NCI-H2171 (cell line): ENCODE results near the gene BCAN.

Source experiments
- DNase-seq: peaks from one replicate; lab custom pipeline; 2025; lab: John Stamatoyannopoulos, UW

BCAN gene

DNA sequence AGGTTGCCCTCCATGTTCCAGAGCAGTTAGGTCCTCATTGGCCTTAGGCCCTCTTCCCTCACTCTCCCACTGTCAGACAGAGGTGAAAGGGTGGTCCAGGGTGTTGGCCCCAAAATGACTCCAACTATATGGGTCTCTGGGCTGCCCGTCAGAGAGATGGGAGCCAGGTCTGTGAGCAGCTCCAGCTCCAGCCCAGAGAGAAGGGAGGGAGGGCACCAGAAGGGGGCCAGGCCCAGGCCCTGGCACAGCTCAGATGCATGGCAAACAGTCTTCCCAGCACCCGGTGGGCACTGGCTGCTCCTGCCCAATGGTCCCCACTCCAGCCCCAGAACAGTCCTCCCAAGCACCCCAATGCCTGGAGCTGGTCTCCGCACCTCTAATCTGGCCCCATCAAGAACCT lies 2.2 kb downstream of the BCAN start:
- no peak for DNase-seq

DNA sequence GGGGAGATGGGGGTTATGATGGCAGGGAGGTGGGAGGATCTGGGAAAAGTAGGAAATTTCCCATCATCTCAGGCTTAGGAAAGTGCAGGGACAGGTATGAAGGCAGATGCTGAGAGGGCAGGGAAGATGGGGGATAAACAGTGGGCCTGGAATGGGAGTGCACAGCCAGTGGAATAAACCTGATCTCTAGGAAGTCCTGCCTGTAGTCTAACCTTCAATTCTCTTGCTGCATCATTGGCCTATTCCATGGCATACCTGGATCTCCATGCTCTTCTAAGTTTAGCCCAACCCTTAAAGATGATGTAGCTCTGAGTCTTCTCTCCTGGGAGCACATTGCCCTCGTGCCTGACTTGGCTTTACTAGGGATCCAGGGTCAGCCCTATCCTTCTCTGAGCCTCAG lies 2.7 kb downstream of the BCAN start:
- DNase-seq: no peak

DNA sequence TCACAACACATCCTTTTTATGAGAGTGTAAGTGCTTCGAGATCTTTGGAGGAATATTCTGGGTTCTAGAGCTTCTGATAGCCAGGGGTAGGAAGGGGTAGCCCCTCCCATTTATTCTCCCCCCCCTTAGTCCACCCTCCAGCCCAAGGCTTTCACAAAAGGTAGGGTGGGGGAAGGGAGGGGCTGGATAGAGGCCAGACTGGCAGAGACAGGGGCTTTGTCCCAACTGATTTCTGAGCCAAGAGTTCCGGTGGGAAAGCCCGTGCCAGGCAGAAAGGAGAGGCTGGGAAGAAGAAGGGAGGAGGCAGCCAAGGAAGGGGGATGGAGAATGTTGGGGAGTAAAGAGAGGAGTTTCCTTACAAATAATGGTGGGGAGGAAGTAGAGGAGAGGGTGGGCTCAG lies 3.1 kb downstream of the BCAN start:
- no peak for DNase-seq

DNA sequence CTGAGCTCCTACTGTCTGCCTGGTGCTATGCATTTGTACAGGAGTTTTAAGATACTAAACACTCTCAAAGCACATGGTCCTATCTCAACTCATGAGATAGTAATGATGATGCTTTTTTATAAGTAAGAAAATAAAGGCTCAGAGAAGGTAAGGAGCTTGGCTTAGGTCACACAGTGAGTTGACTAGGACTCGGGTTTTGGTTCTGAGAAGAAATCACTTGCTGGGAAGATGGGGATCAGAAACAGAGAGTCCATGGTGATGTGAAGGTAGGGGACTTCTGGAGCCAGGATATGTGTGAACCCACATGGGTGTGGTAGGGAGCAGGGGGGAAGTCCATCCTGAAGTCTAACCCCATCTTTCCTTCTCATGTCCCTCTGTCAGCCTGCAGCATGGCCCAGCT lies 3.7 kb downstream of the BCAN start:
- DNase-seq: no peak

DNA sequence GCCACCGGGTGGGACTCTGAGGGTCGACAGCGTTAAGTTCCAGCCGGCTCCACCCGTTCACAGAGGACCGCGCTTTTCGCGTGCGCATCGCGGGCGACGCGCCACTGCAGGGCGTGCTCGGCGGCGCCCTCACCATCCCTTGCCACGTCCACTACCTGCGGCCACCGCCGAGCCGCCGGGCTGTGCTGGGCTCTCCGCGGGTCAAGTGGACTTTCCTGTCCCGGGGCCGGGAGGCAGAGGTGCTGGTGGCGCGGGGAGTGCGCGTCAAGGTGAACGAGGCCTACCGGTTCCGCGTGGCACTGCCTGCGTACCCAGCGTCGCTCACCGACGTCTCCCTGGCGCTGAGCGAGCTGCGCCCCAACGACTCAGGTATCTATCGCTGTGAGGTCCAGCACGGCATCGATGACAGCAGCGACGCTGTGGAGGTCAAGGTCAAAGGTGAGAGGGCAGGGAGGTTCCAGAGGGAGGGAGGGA lies 4.9 kb downstream of the BCAN start:
- no peak for DNase-seq

DNA sequence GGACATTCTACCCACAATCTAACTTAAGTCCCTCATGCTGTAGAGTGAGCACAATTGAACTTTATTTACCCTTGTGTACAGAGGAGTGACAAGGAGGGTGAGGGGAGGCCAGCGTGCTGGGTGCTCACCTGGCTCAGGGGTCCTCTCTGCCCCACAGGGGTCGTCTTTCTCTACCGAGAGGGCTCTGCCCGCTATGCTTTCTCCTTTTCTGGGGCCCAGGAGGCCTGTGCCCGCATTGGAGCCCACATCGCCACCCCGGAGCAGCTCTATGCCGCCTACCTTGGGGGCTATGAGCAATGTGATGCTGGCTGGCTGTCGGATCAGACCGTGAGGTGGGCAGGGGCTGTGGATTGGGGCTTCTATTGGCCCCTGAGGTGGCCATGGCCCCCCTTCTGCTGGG lies 5.4 kb downstream of the BCAN start:
- no peak for DNase-seq

DNA sequence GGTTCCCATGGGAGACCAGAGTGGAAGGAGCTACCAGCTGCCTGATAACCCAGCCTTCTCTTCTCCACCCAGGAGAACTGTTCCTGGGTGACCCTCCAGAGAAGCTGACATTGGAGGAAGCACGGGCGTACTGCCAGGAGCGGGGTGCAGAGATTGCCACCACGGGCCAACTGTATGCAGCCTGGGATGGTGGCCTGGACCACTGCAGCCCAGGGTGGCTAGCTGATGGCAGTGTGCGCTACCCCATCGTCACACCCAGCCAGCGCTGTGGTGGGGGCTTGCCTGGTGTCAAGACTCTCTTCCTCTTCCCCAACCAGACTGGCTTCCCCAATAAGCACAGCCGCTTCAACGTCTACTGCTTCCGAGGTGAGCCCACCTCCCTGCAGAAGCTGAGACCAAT lies 6.6 kb downstream of the BCAN start:
- DNase-seq: no peak

DNA sequence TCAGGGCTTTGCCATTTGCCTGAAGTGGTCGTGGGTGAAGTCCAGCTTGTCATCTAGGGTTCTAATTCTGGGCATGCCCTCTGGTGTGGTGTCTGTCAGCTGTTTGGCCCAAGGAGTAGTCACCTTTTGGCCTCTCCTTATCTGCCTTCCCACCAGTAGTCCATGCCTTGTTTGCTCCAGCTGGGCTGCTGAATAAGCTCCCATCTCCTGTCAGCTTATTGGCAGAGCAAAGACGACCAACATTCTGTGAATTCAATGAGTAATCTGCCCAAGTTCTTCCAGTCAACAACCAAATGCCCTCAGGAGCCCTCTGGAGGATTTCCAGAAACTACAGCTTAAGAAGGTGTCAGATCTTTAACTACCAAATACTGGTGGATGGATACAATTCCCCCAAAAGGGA lies 7.0 kb downstream of the BCAN start:
- no peak for DNase-seq

DNA sequence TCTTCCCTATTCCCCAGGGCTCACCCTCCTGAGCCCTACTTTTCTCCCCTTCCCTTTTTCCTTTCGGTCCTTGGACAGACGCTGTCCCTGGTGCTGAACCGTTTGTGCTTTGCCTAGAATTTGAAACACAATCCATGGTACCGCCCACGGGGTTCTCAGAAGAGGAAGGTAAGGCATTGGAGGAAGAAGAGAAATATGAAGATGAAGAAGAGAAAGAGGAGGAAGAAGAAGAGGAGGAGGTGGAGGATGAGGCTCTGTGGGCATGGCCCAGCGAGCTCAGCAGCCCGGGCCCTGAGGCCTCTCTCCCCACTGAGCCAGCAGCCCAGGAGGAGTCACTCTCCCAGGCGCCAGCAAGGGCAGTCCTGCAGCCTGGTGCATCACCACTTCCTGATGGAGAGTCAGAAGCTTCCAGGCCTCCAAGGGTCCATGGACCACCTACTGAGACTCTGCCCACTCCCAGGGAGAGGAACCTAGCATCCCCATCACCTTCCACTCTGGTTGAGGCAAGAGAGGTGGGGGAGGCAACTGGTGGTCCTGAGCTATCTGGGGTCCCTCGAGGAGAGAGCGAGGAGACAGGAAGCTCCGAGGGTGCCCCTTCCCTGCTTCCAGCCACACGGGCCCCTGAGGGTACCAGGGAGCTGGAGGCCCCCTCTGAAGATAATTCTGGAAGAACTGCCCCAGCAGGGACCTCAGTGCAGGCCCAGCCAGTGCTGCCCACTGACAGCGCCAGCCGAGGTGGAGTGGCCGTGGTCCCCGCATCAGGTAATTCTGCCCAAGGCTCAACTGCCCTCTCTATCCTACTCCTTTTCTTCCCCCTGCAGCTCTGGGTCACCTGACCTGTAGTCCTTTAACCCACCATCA lies 10.4 kb downstream of the BCAN start:
- DNase-seq: no peak

DNA sequence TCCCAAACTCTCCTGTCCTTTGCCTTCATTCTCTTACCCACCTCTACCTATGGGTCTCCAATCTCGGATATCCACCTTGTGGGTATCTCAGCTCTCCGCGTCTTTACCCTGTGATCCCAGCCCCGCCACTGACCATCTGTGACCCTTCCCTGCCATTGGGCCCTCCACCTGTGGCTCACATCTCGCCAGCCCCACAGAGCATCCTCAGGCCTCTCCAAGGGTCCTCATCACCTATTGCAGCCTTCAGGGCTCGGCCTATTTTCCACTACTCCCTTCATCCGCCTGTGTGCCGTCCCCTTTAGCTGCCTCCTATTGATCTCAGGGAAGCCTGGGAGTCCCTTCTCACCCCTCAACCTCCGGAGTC lies 11.1 kb downstream of the BCAN start:
- DNase-seq: no peak

DNA sequence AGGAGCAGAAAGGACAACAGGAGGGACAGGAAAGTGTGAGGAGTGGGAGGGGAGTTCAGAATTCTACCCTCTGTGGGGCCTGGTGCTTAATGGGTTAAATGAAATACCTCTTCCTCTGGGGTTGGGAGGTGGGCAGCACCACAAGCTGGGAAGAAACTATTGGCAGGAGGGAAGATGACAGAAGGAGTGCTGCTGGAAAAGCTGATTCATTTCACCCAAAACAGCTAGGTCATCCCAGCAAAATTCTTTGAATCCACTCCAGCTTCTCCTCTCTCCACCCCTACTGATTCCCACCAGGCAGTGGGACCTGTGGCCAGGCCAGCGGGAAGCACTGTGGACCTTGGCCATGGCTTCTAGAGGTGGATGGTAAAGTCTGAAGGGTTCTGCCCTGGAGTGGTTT lies 12.8 kb downstream of the BCAN start:
- no peak for DNase-seq

DNA sequence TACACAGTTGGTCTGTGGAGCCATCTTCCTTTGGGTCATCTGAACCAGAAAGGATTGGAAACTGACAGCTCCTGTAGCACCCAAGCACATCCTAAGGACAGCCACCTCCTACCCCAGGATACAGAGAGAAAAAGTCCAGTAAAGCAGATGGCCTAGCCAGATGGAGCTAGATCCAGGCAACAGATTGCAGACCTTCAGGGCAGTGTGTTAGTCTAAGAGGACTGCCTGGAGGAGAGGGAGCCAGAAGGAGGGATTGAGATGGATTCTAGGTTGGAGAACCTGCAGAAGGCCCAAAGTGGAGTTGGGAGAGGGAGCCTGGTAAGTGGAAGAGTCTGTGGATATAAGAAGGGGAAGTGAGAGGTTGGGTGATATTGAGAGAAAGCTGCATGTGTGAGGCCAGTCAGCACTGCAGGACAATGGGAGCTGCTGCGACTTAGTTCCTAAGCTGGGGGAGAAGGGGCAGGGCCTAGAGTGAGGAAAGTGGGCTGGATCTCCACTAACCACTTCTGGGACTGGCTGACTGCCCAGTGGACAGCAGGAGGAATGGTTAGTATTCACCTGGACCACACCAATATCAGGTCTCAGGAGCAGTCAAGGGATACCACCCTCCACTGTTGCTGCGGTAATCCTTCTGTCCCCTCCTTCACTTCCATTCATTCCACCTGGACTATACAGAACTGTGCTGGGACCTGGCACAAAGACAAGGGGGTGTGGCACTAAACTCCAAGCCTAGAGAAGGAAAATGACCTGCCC lies 13.4 kb downstream of the BCAN start:
- DNase-seq: no peak

DNA sequence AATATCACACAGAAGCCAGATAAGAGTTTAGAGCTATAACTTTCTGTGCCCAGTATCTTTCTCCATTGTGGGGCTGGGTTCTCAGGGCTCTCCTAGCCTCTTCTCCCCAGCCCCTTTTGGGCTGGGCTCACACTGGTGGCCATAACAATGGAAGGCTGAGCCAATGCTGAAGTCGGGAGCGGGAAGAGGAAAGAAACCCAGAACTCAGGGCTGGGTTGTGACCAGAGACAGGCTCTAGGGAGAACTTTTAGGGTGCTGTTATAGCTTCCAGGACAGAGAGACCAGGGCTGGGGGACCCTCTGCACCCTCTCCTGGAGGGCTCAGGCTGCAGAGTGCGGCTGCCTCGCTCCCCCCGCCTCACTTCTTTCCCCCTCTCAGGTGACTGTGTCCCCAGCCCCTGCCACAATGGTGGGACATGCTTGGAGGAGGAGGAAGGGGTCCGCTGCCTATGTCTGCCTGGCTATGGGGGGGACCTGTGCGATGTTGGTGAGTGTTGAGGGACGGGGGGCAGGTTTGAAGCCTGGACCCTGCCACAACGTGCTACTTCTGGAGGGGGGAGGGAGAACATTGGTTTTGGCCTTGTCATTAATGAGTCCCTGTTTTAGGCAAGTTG lies 14.1 kb downstream of the BCAN start:
- no peak for DNase-seq

DNA sequence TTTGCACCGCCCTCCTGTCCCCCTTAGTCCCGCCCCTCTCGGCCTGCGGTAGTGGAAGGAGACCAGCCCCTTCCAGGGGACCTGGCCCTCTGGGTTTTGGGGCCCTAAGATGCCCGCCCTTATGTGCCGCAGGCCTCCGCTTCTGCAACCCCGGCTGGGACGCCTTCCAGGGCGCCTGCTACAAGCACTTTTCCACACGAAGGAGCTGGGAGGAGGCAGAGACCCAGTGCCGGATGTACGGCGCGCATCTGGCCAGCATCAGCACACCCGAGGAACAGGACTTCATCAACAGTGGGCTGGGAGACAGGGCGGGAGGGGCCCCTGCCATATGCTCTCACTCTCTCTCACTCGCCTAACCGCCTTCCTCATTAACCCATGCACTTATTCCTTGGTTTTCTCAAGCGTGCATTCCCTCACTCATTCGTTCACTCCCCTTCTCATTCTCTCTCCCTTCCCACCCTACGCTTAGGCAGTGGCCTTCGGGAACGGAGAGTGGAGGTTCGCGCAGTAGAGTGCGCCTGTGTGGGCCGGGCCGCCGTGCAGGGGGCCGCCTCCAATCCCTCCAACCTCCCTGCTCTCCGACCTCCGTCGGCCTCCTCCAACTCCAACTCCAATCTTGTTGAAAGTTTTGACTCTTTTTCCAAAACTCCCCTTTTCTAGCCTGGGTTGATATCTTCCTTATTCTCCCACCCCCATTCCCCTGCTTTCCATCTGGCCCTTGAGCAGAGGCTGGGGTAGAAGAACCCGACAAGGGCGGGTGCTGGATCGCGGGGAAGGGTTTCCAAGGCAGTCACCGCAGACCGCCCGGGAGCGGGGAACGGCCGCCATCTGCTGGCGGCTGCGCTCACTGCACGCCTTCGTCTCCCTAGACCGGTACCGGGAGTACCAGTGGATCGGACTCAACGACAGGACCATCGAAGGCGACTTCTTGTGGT lies 15.2 kb downstream of the BCAN start:
- DNase-seq: peak; percentile 46

DNA sequence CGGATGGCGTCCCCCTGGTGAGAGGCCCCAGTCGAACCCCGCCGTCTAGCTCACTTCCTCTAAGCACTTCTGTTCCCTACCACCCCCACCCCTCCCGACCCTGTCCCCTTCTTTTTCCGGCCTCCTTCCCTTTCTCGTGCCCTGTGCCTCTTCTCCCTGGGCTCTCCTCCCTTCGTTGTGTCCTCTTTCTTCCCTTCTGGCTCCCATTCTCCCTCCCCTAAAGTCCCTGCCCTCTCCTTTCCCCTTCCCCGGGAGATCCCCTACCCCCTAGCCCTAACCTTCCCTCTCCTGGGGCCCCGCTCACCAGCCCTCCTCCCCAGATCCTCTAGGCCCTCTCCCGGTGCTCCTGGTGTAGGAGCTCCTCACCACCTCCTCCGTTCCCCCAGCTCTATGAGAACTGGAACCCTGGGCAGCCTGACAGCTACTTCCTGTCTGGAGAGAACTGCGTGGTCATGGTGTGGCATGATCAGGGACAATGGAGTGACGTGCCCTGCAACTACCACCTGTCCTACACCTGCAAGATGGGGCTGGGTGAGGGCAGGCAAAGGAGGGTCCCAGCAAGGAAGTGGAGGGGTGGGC lies 15.9 kb downstream of the BCAN start:
- DNase-seq: no peak

DNA sequence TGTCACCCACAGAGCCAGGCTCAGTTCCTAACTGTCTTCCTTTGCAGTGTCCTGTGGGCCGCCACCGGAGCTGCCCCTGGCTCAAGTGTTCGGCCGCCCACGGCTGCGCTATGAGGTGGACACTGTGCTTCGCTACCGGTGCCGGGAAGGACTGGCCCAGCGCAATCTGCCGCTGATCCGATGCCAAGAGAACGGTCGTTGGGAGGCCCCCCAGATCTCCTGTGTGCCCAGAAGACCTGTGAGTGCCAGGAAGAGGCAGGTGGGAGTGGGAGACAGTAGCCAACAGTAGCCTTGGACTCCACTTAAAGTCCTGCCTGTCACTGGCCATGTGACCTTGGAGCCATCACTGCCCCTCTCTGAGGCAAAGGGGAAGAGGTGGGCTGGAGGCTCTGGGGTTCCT lies 16.6 kb downstream of the BCAN start:
- no peak for DNase-seq

DNA sequence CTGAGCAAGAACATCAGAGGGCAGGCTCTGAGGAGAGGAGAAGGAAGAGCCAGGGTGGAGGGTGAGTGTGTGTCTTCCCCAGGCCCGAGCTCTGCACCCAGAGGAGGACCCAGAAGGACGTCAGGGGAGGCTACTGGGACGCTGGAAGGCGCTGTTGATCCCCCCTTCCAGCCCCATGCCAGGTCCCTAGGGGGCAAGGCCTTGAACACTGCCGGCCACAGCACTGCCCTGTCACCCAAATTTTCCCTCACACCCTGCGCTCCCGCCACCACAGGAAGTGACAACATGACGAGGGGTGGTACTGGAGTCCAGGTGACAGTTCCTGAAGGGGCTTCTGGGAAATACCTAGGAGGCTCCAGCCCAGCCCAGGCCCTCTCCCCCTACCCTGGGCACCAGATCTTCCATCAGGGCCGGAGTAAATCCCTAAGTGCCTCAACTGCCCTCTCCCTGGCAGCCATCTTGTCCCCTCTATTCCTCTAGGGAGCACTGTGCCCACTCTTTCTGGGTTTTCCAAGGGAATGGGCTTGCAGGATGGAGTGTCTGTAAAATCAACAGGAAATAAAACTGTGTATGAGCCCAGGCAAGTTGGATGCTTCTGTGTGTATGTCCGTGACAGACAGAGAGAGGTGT lies 17.1 kb downstream of the BCAN start:
- no peak for DNase-seq

DNA sequence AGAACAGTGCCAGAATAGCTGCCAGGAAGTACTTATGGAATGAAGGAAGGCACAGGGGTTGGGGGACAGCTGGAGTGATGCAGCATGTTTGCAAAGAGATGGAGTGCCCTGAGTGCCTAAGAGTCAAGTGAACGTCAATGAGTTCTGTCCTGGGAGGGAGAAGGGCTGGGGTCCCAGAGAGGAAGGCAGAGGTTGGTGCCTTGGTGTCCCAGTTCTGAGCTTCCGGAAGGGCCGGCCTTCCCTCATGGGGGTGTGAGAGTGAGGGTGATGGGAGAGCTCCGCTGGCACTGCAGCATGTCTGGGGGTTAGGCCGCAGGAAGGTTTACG lies 17.7 kb downstream of the BCAN start:
- DNase-seq: no peak

DNA sequence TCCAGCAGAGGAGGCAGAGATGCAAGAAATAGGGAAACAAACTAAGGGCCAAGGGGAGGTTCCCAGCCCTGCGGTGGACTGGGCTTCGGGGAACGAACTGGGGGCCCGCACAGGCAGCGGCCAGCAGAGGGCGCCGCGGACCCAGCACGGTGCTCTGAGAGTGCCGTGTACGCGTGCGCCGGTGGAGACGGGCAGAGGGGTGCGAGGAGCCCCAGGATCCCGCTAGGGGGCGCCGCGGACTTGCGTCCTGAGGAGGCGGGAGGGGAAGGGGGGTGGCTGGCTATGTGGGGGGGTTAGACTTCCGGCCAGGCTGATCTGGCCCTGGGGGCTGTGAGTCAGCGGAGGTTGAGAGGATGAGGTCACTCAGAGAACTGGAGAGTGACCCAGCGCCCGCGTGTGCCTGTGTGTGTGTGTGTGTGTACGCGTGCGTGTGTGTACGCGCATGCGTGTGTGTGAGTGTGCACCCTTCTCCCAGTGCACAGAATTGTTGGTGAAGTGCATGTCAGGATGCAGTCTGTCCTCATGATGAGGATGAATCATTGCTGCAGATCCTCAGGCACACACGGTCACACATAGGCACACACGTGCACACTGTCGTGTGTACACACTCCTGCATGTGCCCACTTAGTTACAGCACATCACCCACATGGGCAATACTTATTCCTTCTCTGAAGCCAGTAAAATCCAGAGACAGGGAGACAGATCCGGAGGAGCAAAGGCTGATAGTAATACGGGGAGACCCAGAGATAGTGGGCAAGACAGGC lies 18.3 kb downstream of the BCAN start:
- peak; percentile 88 for DNase-seq

DNA sequence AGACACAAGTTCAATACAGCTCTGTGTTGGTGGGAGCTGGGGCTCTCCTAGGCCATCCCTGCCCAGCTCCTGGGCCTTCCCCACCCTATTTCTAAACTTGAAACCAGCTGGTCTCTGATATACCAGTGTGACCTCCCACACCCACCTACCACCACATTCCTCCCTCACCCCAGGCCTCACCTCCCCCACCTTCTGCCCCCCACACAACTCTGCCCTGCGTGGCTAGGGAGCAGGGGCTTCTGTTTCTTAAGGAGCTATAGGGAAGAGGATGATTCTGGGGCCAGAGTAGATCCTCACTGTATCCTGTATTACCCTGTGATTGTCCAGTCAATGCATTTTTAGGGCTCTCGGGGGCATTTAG lies 18.8 kb downstream of the BCAN start:
- DNase-seq: no peak
